Smooth muscle cell (in vitro differentiated cells): Measurements from ENCODE around the gene IL34. TPM values are rescaled to one million over a fixed set of nuclear protein-coding genes. Genes with fewer than 3 reads are reported as not detected.

Source experiments
- DNase-seq: peaks from one replicate; lab custom pipeline; 2025; ENCODE audit not compliant: unreplicated experiment; lab: John Stamatoyannopoulos, UW
- H2AFZ ChIP-seq: fragments of 200-600 bp; sonication (generic); 2 replicates; pipeline ENCODE4 v1.6.0; 2016; ENCODE audit warnings: antibody characterized with exemption, low read depth, mild to moderate bottlenecking
- H3F3A ChIP-seq: fragments of 200-600 bp; sonication (generic); 2 replicates; pipeline ENCODE4 v1.6.0; 2017; ENCODE audit warnings: antibody characterized with exemption, low read depth
- H3K27ac ChIP-seq: fragments of 200-600 bp; sonication (generic); 2 replicates; pipeline ENCODE4 v1.5.1; 2016; ENCODE audit warnings: low read depth, mild to moderate bottlenecking
- H3K27me3 ChIP-seq: fragments of 200-600 bp; sonication (generic); 2 replicates; pipeline ENCODE4 v1.6.1; 2016; ENCODE audit warnings: low read depth, mild to moderate bottlenecking
- H3K36me3 ChIP-seq: fragments of 200-600 bp; sonication (generic); 2 replicates; pipeline ENCODE4 v1.5.1; 2016; ENCODE audit warnings: low read depth
- H3K4me1 ChIP-seq: fragments of 200-600 bp; sonication (generic); 2 replicates; pipeline ENCODE4 v1.5.1; 2016; ENCODE audit warnings: low read depth
- H3K4me2 ChIP-seq: fragments of 200-600 bp; sonication (generic); 2 replicates; pipeline ENCODE4 v1.6.0; 2016; ENCODE audit warnings: mild to moderate bottlenecking
- H3K4me3 ChIP-seq: fragments of 200-600 bp; sonication (generic); 2 replicates; pipeline ENCODE4 v1.5.1; 2016; ENCODE audit warnings: mild to moderate bottlenecking
- H3K79me2 ChIP-seq: fragments of 200-600 bp; sonication (generic); 2 replicates; pipeline ENCODE4 v1.6.0; 2016; ENCODE audit warnings: low read depth, mild to moderate bottlenecking
- H3K9ac ChIP-seq: fragments of 200-600 bp; sonication (generic); 2 replicates; pipeline ENCODE4 v1.6.0; 2016; ENCODE audit warnings: low read depth
- H3K9me3 ChIP-seq: fragments of 200-600 bp; sonication (generic); replicated peaks from 2 replicates; pipeline ENCODE4 v1.5.1; 2016; ENCODE audit warnings: low read depth
- H4K20me1 ChIP-seq: fragments of 200-600 bp; sonication (generic); 2 replicates; pipeline ENCODE4 v1.6.0; 2016; ENCODE audit warnings: low read depth
- CTCF ChIP-seq: fragments of 200-600 bp; sonication (generic); IDR thresholded peaks from 2 replicates; pipeline ENCODE4 v1.5.1; 2017; ENCODE audit warnings: borderline replicate concordance, mild to moderate bottlenecking, antibody characterized with exemption; ENCODE audit not compliant: insufficient read depth, poor library complexity, severe bottlenecking
- WGBS: methylation state at CpG from one replicate; pipeline ENCODE4 v1.1.7; 2016; ENCODE audit warnings: low lambda C conversion rate; 5-methylcytosine and 5-hydroxymethylcytosine counted together
- polyA plus RNA-seq: library from polyadenylated mRNA; unstranded; fragments of >200 nt; fragmentation: Nextera tagmentation; extraction: Ambion mirVana; gene quantifications from 2 replicates; pipeline ENCODE4 v1.2.1, GENCODE V29; 2016
- total RNA-seq: library from RNA; depleted of rRNA; stranded (reverse); fragments of >200 nt; gene quantifications from 2 replicates; pipeline ENCODE4 v1.2.3, GENCODE V29; 2014

Gene IL34
- total and polyA plus RNA-seq, 2 experiments from 2014 or later: 0.49 TPM; not detected in 1

DNA sequence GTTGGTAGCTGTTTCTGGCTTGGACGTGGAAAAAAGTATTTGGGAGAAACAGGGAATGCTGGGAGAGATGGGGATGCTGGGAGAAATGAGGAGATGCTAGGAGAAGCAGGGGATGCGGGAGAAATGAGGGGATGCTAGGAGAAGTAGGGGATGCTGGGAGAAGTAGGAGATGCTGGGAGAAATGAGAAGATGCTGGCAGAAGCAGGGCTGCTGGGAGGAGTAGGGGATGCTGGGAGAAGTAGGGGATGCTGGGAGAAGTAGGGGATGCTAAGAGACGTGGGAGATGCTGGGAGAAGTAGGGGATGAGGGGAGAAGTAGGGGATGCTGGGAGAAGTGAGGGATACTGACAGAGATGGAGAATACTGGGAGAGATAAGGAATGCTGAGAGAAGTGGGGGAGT, 45.6 kb upstream of the IL34 start:
- Histone ChIP-seq H2AFZ (no peak overlapping the region), H3K4me3 (no peak overlapping the region), H3K4me2 (no peak overlapping the region), H3K9me3 (no peaks in the 10 kb centered on the region), H3K36me3 (no peaks in the 10 kb centered on the region), H3K4me1 (no peaks in the 10 kb centered on the region), H3K27ac (no peak overlapping the region), H3F3A (no peaks in the 10 kb centered on the region), H3K9ac (no peak overlapping the region), H3K27me3 (no peaks in the 10 kb centered on the region), H3K79me2 (no peaks in the 10 kb centered on the region), H4K20me1 (no peaks in the 10 kb centered on the region)
- no peak for TF ChIP-seq CTCF
- DNase-seq: no peak
- 72% methylated on average over 3 of the region's 3 CpGs for WGBS

- H3K79me2 ChIP-seq: no peaks in the 10 kb centered on the region
- H3K4me1 ChIP-seq: no peaks in the 10 kb centered on the region
- no peak for DNase-seq
- no peaks in the 10 kb centered on the region for H3K27me3 ChIP-seq
- H3K36me3 ChIP-seq: no peaks in the 10 kb centered on the region
- no peak overlapping the region for H2AFZ ChIP-seq
- no peak for TF ChIP-seq CTCF
- 74% methylated on average over 8 of the region's 8 CpGs for WGBS
- H3K4me2 ChIP-seq: no peak overlapping the region
- no peak overlapping the region for H3K27ac ChIP-seq
- no peaks in the 10 kb centered on the region for H4K20me1 ChIP-seq
- H3K4me3 ChIP-seq: no peak overlapping the region
- no peaks in the 10 kb centered on the region for H3F3A ChIP-seq
- H3K9me3 ChIP-seq: no peaks in the 10 kb centered on the region
- H3K9ac ChIP-seq: no peak overlapping the region
Measured at GRCh38 chr16:70601576-70602575, 44.5 kb upstream of the IL34 start.

- H3F3A ChIP-seq: no peaks in the 10 kb centered on the region
- 83% methylated on average over 8 of the region's 8 CpGs for WGBS
- no peaks in the 10 kb centered on the region for H3K36me3 ChIP-seq
- no peaks in the 10 kb centered on the region for H3K27me3 ChIP-seq
- no peak overlapping the region for H3K27ac ChIP-seq
- H3K4me2 ChIP-seq: no peak overlapping the region
- no peaks in the 10 kb centered on the region for H3K4me1 ChIP-seq
- H3K9ac ChIP-seq: no peak overlapping the region
- no peak overlapping the region for H2AFZ ChIP-seq
- no peaks in the 10 kb centered on the region for H3K9me3 ChIP-seq
- H3K79me2 ChIP-seq: no peaks in the 10 kb centered on the region
- no peak for DNase-seq
- H3K4me3 ChIP-seq: no peak overlapping the region
- no peak for TF ChIP-seq CTCF
- H4K20me1 ChIP-seq: no peaks in the 10 kb centered on the region
Measured at GRCh38 chr16:70602831-70603230, 43.5 kb upstream of the IL34 start.
